Left ventricle myocardium inferior (tissue), 1 donor: Measurements from ENCODE around the gene PFDN2. TPM values are rescaled to one million over a fixed set of nuclear protein-coding genes. Genes with fewer than 3 reads are reported as not detected.

Experiments
- DNase-seq: peaks from one replicate; pipeline ENCODE4 v3.0.0-alpha.2; 2020
- H3K27ac ChIP-seq: fragments of 200-600 bp; replicated peaks from 2 replicates; pipeline ENCODE4 v1.8.0; 2021
- H3K27me3 ChIP-seq: fragments of 200-600 bp; 2 replicates; pipeline ENCODE4 v1.8.0; 2021; ENCODE audit warnings: low read depth
- H3K36me3 ChIP-seq: fragments of 200-600 bp; 2 replicates; pipeline ENCODE4 v1.8.0; 2021
- H3K4me1 ChIP-seq: fragments of 200-600 bp; 2 replicates; pipeline ENCODE4 v1.8.0; 2021
- H3K4me3 ChIP-seq: fragments of 200-600 bp; 2 replicates; pipeline ENCODE4 v1.8.0; 2021; ENCODE audit warnings: mild to moderate bottlenecking, moderate library complexity
- H3K9me3 ChIP-seq: fragments of 200-600 bp; replicated peaks from 2 replicates; pipeline ENCODE4 v1.8.0; 2021
- intact Hi-C: fragments of 100-400 bp; cut with micrococcal nuclease; formaldehyde crosslinking; loops from one replicate; pipeline ENCODE4 v1.11.0; 2022
- total RNA-seq: library from RNA; stranded (reverse); fragmentation: NEBNext Ultra II Directional; extraction: Animal tissue kit (Norgen Biotek cat#: 25700); gene quantifications from one replicate; pipeline ENCODE4 v1.2.1, GENCODE V29; 2021
- TF ChIP-seq, protein P1 (sequence below): fragments of 200-600 bp; IDR thresholded peaks from 2 replicates; pipeline ENCODE4 v1.8.0; 2021; ENCODE audit warnings: antibody characterized with exemption, mild to moderate bottlenecking, borderline replicate concordance
- donor health status: DM: no; HTN: yes; CAD: no; lungs with severe emphysema.

Gene PFDN2
- total RNA-seq, 1 donor from 2014 or later: 62.5 TPM

DNA sequence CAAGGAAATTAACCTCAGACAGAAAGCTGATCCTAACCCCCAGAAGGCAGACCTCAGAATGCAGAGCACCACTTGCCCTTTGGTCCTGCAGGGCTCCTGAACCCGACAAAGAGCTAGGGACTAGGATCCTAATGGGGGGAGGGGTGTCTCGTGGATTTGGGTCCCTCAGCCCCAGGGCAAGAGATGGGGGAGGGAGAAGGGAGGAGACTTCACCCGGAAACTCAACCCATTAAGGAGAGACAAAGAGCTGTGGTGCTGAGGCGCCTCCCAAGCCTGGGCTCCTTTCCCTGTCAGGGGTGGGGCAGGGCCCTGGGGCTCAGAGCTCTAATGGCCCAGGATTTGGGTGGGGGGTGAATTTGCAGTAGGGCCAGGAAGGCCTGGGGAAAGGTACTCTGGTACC is 31.4 kb downstream of the PFDN2 start:
- intact Hi-C loops: no loop called here
- H3K4me1 ChIP-seq: no peaks in the 10 kb centered on the region
- no peaks in the 10 kb centered on the region for H3K9me3 ChIP-seq
- no peaks in the 10 kb centered on the region for H3K36me3 ChIP-seq
- H3K27ac ChIP-seq: no peak overlapping the region
- no peak overlapping the region for H3K4me3 ChIP-seq
- TF ChIP-seq, protein P1, sequence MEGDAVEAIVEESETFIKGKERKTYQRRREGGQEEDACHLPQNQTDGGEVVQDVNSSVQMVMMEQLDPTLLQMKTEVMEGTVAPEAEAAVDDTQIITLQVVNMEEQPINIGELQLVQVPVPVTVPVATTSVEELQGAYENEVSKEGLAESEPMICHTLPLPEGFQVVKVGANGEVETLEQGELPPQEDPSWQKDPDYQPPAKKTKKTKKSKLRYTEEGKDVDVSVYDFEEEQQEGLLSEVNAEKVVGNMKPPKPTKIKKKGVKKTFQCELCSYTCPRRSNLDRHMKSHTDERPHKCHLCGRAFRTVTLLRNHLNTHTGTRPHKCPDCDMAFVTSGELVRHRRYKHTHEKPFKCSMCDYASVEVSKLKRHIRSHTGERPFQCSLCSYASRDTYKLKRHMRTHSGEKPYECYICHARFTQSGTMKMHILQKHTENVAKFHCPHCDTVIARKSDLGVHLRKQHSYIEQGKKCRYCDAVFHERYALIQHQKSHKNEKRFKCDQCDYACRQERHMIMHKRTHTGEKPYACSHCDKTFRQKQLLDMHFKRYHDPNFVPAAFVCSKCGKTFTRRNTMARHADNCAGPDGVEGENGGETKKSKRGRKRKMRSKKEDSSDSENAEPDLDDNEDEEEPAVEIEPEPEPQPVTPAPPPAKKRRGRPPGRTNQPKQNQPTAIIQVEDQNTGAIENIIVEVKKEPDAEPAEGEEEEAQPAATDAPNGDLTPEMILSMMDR: no peak
- H3K27me3 ChIP-seq: peaks cover 8% of the 10 kb centered on the region
- no peak for DNase-seq

DNA sequence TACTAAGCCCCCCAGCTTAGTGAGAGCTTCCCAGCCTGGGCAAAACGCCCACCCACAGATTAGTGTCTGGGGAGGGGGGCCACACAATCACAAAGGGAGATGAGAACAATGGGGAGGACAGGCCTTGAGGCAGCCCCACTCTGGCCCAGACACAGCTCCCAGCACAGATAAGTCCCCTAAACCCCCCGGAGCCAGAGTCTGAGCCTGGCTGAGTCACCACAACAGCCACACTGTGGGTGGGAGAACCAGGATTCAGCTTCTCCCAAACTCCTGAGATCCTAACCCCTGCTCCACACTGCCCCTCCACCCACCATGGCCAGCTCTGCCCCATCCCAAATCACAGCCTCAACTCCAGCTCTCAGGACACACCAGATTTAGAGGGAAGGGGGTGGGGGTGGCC is 32.7 kb downstream of the PFDN2 start:
- H3K36me3 ChIP-seq: no peaks in the 10 kb centered on the region
- intact Hi-C loops: no loop called here
- H3K27me3 ChIP-seq: peaks cover 8% of the 10 kb centered on the region
- no peaks in the 10 kb centered on the region for H3K4me1 ChIP-seq
- TF ChIP-seq, protein P1: no peak
- no peak overlapping the region for H3K4me3 ChIP-seq
- H3K27ac ChIP-seq: no peak overlapping the region
- H3K9me3 ChIP-seq: no peaks in the 10 kb centered on the region
- DNase-seq: no peak

DNA sequence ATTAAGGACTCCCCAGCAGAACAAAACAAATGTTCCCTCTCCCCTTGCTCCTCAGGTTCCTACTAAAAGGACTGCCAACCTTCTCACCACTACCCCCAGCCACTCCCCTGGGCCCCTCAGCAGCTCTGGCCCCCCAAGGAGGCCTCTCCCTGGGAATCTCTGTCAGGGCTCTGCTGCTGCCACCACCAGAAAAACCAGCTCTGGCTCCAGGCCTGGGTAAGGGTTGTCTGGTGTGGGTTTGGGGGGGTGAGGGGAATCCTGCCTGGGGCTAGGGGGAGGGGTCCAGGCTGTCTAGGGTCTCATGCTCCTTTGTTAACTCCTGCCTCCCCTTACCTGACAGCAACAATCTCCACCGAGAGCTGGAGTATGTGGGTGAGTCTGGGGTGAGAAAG is 33.2 kb downstream of the PFDN2 start:
- Histone ChIP-seq H3K27me3 (peaks cover 11% of the 10 kb centered on the region), H3K27ac (no peak overlapping the region), H3K36me3 (no peaks in the 10 kb centered on the region), H3K4me1 (no peaks in the 10 kb centered on the region), H3K9me3 (no peaks in the 10 kb centered on the region), H3K4me3 (no peak overlapping the region)
- TF ChIP-seq, protein P1: no peak
- intact Hi-C loops: no loop called here
- no peak for DNase-seq

DNA sequence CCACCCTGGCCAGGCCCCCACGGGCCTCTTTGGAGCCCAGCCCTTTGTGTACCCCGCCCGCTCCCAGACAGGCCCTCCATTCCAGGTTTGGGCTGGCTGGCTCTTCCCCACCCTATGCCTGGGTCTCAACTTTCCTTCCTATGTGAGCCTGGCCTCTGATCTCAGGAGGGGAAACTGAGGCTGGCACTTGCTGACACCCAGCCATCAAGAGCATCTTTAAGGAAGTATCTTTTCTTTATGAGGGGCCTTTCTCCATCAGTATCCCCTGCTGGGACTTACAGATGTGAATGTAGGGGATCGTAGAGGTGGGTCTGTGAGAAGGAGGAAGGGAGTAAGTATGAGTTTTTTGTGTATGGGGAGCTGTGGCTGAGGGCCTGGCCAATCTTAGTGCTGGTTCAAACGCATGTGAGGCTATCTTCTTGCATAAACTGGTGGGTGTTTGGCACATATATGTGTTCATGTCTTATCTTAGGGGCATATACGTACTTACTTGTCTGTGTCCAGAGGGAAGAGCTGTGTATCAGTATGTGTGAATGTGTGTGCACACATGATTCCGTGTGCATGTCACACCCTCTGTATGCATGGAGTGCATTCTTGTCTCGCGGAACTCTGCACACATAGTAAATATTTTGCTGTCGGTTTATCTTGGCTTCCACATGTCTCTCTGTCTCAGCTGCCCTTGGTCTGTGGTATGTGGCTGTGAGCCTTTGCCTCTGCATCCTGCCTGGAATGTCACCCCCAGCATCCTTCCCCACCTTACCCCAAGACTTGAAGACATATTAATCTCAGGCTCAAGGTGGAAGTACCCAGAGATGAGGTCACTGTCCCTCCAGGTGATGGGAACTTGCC is 33.9 kb downstream of the PFDN2 start:
- no peaks in the 10 kb centered on the region for H3K9me3 ChIP-seq
- no peak overlapping the region for H3K27ac ChIP-seq
- peaks cover 11% of the 10 kb centered on the region for H3K27me3 ChIP-seq
- H3K4me1 ChIP-seq: no peaks in the 10 kb centered on the region
- H3K4me3 ChIP-seq: no peak overlapping the region
- no peaks in the 10 kb centered on the region for H3K36me3 ChIP-seq
- intact Hi-C loops: no loop called here
- no peak for DNase-seq
- TF ChIP-seq, protein P1: no peak

GRCh38 chr1:161082996-161083747 is 34.7 kb downstream of the PFDN2 start:
- DNase-seq: peak; percentile 57
- Histone ChIP-seq H3K9me3 (no peaks in the 10 kb centered on the region), H3K27me3 (peaks cover 19% of the 10 kb centered on the region), H3K4me1 (no peaks in the 10 kb centered on the region), H3K27ac (peak overlapping the region; percentile 19), H3K36me3 (no peaks in the 10 kb centered on the region), H3K4me3 (no peak overlapping the region)
- TF ChIP-seq, protein P1: no peak
- intact Hi-C loops: no loop called here
